ENCODE measurements around the gene ITGA3.
A peak's percentile ranks its signal among the peaks of the same experiment; 100 is the strongest.

DNA sequence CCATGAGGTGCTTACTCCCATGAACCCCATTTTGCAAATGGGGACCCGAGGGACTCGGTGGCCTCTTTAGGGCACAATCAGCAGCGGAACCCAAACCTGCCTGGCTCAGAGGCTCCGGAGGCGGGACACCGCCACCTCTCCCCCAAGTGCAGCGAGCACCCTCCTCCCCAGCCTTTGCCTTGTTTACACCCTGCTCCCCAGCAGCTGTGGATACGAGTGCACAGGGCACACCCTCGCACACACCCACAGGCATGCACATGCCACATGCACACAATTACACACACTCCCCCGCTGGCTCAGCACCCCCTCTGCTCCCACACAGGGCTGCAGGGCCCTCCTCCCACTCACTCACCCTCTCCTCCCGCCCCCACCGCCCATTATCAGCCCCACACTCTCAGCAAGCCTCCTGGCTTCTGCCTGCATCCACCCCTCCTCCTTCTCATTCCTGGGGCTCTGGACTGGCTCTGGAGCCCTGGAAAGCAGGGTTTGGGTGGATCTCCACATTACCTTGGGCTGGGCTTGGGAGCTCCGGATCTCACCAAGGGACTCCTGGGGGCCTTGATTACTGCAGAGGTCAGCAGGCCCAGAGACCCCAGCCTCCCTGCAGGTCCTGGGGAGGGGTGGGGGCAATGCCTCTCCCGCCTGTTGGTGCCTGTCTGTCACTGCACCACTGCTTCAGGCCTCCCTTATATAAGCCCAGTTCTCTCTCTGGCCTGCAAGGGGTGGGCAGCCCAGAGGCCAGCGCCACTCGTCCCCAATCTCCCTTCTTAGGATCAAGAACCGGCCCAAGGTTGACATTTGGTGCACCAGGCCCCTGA is 45.6 kb downstream of the ITGA3 start:
- TF ChIP-seq, protein P1, sequence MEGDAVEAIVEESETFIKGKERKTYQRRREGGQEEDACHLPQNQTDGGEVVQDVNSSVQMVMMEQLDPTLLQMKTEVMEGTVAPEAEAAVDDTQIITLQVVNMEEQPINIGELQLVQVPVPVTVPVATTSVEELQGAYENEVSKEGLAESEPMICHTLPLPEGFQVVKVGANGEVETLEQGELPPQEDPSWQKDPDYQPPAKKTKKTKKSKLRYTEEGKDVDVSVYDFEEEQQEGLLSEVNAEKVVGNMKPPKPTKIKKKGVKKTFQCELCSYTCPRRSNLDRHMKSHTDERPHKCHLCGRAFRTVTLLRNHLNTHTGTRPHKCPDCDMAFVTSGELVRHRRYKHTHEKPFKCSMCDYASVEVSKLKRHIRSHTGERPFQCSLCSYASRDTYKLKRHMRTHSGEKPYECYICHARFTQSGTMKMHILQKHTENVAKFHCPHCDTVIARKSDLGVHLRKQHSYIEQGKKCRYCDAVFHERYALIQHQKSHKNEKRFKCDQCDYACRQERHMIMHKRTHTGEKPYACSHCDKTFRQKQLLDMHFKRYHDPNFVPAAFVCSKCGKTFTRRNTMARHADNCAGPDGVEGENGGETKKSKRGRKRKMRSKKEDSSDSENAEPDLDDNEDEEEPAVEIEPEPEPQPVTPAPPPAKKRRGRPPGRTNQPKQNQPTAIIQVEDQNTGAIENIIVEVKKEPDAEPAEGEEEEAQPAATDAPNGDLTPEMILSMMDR (IDR thresholded peaks at IDR 0.05): no peak
- TF ChIP-seq POLR2AphosphoS5 (IDR thresholded peaks at IDR 0.05; ENCODE audit: insufficient read depth in 1 of 2, low read depth in 1 of 2): peak in 1 of 2 donors; percentile 39
